CD1c-positive myeloid dendritic cell (primary cell): ENCODE data around the gene ZAP70.

Experiments used
- DNase-seq: peaks from one replicate; pipeline ENCODE4 v3.0.0-alpha.2; 2016; ENCODE audit errors: extremely low spot score

The ZAP70 gene

GRCh38 chr2:97716695-97717612, 3.6 kb downstream of the ZAP70 start:
- DNase-seq, result no peak

- DNase-seq, result no peak
Measured at GRCh38 chr2:97717613-97717995, 4.2 kb downstream of the ZAP70 start.

- DNase-seq, result peak; percentile 18
Measured at GRCh38 chr2:97718051-97718882, 4.9 kb downstream of the ZAP70 start.

GRCh38 chr2:97718942-97719341, 5.6 kb downstream of the ZAP70 start:
- no peak for DNase-seq

GRCh38 chr2:97719362-97720155, 6.2 kb downstream of the ZAP70 start:
- no peak for DNase-seq

- no peak for DNase-seq
Measured at GRCh38 chr2:97720746-97721145, 7.4 kb downstream of the ZAP70 start.

- no peak for DNase-seq
Measured at GRCh38 chr2:97722227-97722626, 8.9 kb downstream of the ZAP70 start.

- DNase-seq, result no peak
Measured at GRCh38 chr2:97723156-97724072, 10.0 kb downstream of the ZAP70 start.

- no peak for DNase-seq
Measured at GRCh38 chr2:97724073-97724410, 10.7 kb downstream of the ZAP70 start.

GRCh38 chr2:97724501-97724900, 11.1 kb downstream of the ZAP70 start:
- DNase-seq, result no peak

- no peak for DNase-seq
Measured at GRCh38 chr2:97724946-97725688, 11.7 kb downstream of the ZAP70 start.

- DNase-seq, result no peak
Measured at GRCh38 chr2:97726261-97727064, 13.1 kb downstream of the ZAP70 start.

GRCh38 chr2:97727296-97727695, 13.9 kb downstream of the ZAP70 start:
- no peak for DNase-seq

- no peak for DNase-seq
Measured at GRCh38 chr2:97728091-97728731, 14.8 kb downstream of the ZAP70 start.

- no peak for DNase-seq
Measured at GRCh38 chr2:97730245-97730644, 16.9 kb downstream of the ZAP70 start.

GRCh38 chr2:97731274-97732020, 18.1 kb downstream of the ZAP70 start:
- DNase-seq, result no peak

GRCh38 chr2:97732436-97733340, 19.3 kb downstream of the ZAP70 start:
- no peak for DNase-seq
